ENCODE data around the gene PLCL2. TPM values are rescaled to one million over a fixed set of nuclear protein-coding genes. Genes with fewer than 3 reads are reported as not detected.

Gene PLCL2
- total RNA-seq, 1 experiment from 2014 or later: 0.51 TPM

DNA sequence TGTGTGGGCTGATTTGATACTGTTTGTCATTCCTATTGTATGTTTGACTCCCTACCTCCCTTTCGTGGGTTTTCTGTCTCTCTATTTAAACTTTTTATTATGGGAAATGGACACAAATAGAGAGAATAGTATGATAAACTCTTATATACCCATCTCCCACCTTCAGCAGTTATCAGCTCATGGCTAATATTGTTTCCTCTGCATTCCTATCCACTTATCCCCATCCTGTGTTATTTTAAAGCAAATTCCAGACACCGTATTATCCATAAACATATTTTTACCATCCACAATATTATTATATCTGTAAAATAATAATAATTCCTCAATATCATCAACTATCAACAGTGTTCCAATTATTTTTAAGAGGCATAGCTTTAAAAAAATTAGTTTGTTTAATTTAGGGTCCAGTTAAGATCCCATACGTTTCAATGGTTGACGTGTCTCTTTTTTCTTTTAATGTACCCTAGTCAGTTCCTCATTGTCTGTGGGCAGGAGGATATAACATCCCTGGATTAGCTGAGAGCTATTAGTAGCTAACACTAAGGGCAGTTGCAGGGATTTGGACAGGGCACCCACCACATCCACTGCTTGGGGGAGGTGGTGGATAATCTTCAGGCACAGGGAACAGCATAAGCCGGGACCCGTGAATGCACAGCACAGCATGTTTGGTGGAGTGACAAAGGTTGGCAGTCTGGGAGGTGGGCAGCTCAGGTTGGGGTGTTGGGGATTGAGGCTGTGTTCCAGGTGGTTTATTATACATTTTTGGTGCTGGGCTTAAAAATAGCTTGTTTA lies 23.5 kb downstream of the PLCL2 start:
- no peak for DNase-seq (ENCODE audit: unreplicated experiment)
- POLR2A ChIA-PET: interaction anchor here (1.3 to 1.6 kb wide), 2 partner anchors 9 to 13 kb away, joined by 3 to 5 read pairs; no protein-coding TSS in a partner anchor
- intact Hi-C loops (cut with micrococcal nuclease): no loop called here

GRCh38 chr3:16908896-16909295 lies 24.1 kb downstream of the PLCL2 start:
- CTCF ChIA-PET: interaction anchor here (0.6 to 0.9 kb wide), 4 partner anchors 10 to 253 kb away, joined by 3 read pairs; no protein-coding TSS in a partner anchor
- H3K4me1 Mint-ChIP-seq (ENCODE audit: insufficient read depth, unreplicated experiment): no peaks in the 10 kb centered on the region

More for the DNA sequence above, 23.5 kb downstream of the PLCL2 start:
- Mint-ChIP-seq H3K36me3 (ENCODE audit: insufficient read depth, unreplicated experiment) (no peaks in the 10 kb centered on the region), H3K4me1 (ENCODE audit: insufficient read depth, unreplicated experiment) (no peaks in the 10 kb centered on the region), H3K27ac (ENCODE audit: low read depth, unreplicated experiment) (no peak overlapping the region), H3K9me3 (ENCODE audit: unreplicated experiment) (no peaks in the 10 kb centered on the region), H3K27me3 (ENCODE audit: insufficient read depth, unreplicated experiment) (peaks cover 53% of the 10 kb centered on the region), H3K4me3 (ENCODE audit: unreplicated experiment) (no peak overlapping the region)
- CTCF ChIA-PET: interaction anchor here (0.7 to 0.9 kb wide), 3 partner anchors 11 to 252 kb away, joined by 3 read pairs; no protein-coding TSS in a partner anchor
- BruUV-seq (replicated peaks): no TSS peak
- no peak for TF ChIP-seq CTCF (IDR thresholded peaks at IDR 0.05; ENCODE audit: unreplicated experiment)

DNA sequence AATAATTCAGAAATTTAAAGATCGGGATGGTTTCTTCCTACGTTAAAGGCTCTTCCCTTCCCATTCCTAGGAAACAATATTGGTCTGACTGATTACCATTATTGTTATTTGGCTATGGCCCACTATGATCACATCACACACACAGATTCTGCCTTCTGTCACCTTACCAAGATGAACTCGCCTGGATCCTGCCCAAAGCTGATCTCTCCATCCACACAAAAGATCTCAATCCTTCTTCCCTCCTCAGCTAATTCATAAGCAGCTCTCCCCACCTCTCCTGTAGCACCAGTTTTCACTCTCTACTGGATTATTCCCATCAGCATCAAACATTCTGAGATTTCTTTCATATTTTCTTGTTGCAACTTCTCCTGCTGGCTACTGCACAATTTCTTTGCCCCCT lies 25.0 kb downstream of the PLCL2 start:
- intact Hi-C loops (cut with micrococcal nuclease): no loop called here
- CTCF ChIA-PET: no interaction called here
- TF ChIP-seq CTCF (IDR thresholded peaks at IDR 0.05; ENCODE audit: unreplicated experiment): no peak
- Mint-ChIP-seq H3K4me1 (ENCODE audit: insufficient read depth, unreplicated experiment) (no peaks in the 10 kb centered on the region), H3K27me3 (ENCODE audit: insufficient read depth, unreplicated experiment) (peaks cover 55% of the 10 kb centered on the region), H3K9me3 (ENCODE audit: unreplicated experiment) (no peaks in the 10 kb centered on the region), H3K36me3 (ENCODE audit: insufficient read depth, unreplicated experiment) (no peaks in the 10 kb centered on the region), H3K27ac (ENCODE audit: low read depth, unreplicated experiment) (no peak overlapping the region), H3K4me3 (ENCODE audit: unreplicated experiment) (no peak overlapping the region)
- no TSS peak for BruUV-seq (replicated peaks)
- DNase-seq (ENCODE audit: unreplicated experiment): no peak
- POLR2A ChIA-PET: interaction anchor here (1.3 kb wide), 1 partner anchor 12 kb away, joined by 3 read pairs; no protein-coding TSS in a partner anchor

More at GRCh38 chr3:16908896-16909295, 24.1 kb downstream of the PLCL2 start:
- DNase-seq (ENCODE audit: unreplicated experiment): no peak
- no peak for TF ChIP-seq CTCF (IDR thresholded peaks at IDR 0.05; ENCODE audit: unreplicated experiment)
- intact Hi-C loops (cut with micrococcal nuclease): no loop called here
- POLR2A ChIA-PET: interaction anchor here (1.3 to 1.6 kb wide), 2 partner anchors 8 to 13 kb away, joined by 3 to 5 read pairs; no protein-coding TSS in a partner anchor
- H3K27me3 Mint-ChIP-seq (ENCODE audit: insufficient read depth, unreplicated experiment): peaks cover 53% of the 10 kb centered on the region
- no peak overlapping the region for H3K4me3 Mint-ChIP-seq (ENCODE audit: unreplicated experiment)
- H3K36me3 Mint-ChIP-seq (ENCODE audit: insufficient read depth, unreplicated experiment): no peaks in the 10 kb centered on the region
- H3K9me3 Mint-ChIP-seq (ENCODE audit: unreplicated experiment): no peaks in the 10 kb centered on the region
- no peak overlapping the region for H3K27ac Mint-ChIP-seq (ENCODE audit: low read depth, unreplicated experiment)
- BruUV-seq (replicated peaks): no TSS peak

- Mint-ChIP-seq H3K4me3 (ENCODE audit: unreplicated experiment) (no peak overlapping the region), H3K4me1 (ENCODE audit: insufficient read depth, unreplicated experiment) (no peaks in the 10 kb centered on the region)
- CTCF ChIA-PET: no interaction called here
These were observed 25.5 kb downstream of the PLCL2 start for GRCh38 chr3:16910207-16910606.

More at GRCh38 chr3:16910207-16910606, 25.5 kb downstream of the PLCL2 start:
- TF ChIP-seq CTCF (IDR thresholded peaks at IDR 0.05; ENCODE audit: unreplicated experiment): no peak
- DNase-seq (ENCODE audit: unreplicated experiment): no peak
- H3K9me3 Mint-ChIP-seq (ENCODE audit: unreplicated experiment): no peaks in the 10 kb centered on the region
- POLR2A ChIA-PET: no interaction called here
- H3K27me3 Mint-ChIP-seq (ENCODE audit: insufficient read depth, unreplicated experiment): peaks cover 58% of the 10 kb centered on the region
- no peaks in the 10 kb centered on the region for H3K36me3 Mint-ChIP-seq (ENCODE audit: insufficient read depth, unreplicated experiment)
- BruUV-seq (replicated peaks): no TSS peak
- intact Hi-C loops (cut with micrococcal nuclease): no loop called here
- H3K27ac Mint-ChIP-seq (ENCODE audit: low read depth, unreplicated experiment): no peak overlapping the region

Data from MCF 10A (cell line).